ENCODE data around the gene PPCDC.

The PPCDC gene

DNA sequence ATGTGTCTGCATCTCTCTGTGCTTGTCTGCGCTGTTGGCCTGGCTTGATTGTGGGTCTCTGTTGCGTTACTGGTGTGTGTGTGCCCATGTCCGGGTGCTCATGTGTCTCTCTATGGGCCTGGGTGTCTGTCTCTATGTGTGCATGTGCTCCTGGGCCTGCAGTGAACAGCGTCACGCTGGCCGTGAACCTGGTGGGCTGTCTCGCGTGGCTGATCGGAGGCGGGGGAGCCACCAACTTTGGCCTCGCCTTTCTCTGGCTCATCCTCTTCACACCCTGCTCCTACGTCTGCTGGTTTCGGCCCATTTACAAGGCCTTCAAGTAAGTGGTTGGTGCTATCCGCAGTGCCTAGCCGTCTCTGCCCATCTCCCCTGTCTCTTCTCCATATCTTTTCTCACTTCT, 7.0 kb upstream of the PPCDC start:
- no peak for DNase-seq (ENCODE audit: low read depth)

DNA sequence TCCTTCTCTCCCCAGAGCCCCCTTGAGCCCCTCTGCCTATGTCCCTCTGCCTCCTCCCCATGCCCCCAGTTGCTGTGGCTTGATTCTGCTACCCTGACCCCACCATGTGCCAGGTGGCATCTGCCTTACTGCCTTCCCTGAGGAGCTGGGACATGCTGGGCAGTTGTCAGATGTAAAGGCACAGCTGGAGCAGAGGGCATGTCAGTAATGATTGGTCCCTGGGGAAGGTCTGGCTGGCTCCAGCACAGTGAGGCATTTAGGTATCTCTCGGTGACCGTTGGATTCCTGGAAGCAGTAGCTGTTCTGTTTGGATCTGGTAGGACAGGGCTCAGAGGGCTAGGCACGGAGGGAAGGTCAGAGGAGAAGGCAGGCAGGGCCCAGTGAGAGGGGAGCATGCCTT, 3.5 kb upstream of the PPCDC start:
- DNase-seq (ENCODE audit: low read depth), result no peak

DNA sequence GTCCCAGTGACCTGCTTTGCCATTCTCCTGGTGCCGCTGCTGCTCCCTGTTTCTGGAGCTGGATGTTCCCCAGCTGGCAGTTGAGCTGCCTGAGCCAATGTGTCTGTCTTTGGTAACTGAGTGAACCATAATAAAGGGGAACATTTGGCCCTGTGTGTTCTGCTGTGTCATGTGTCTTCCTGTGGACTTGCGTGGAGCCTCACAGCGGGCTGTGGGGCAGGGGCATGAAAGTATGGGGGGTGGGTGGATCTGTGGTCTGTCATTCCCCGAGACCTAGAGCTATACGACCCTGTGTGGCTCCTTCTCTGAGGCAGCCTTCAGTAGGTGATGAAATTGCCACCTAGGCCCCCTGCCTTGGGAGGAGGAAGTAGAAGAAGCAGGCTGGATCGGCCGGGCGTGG, 2.0 kb upstream of the PPCDC start:
- no peak for DNase-seq (ENCODE audit: low read depth)

DNA sequence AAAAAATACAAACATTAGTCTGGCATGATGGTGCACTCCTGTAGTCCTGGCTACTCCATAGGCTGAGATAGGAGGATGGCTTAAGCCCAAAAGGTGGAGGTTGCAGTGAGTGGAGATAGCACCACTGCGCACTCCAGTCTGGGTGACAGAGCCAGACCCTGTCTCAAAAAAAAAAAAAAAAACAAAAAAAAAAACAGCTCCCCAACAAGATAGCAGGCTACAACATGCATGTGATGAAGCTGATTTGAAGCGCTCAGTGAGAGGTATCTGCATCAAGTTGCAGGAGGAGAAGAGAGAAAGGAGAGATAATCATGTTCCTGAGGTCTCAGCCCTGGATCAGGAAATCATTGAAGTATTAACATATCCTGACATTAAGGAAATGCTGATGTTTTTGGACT, 608 bp upstream of the PPCDC start:
- DNase-seq (ENCODE audit: low read depth), result no peak

DNA sequence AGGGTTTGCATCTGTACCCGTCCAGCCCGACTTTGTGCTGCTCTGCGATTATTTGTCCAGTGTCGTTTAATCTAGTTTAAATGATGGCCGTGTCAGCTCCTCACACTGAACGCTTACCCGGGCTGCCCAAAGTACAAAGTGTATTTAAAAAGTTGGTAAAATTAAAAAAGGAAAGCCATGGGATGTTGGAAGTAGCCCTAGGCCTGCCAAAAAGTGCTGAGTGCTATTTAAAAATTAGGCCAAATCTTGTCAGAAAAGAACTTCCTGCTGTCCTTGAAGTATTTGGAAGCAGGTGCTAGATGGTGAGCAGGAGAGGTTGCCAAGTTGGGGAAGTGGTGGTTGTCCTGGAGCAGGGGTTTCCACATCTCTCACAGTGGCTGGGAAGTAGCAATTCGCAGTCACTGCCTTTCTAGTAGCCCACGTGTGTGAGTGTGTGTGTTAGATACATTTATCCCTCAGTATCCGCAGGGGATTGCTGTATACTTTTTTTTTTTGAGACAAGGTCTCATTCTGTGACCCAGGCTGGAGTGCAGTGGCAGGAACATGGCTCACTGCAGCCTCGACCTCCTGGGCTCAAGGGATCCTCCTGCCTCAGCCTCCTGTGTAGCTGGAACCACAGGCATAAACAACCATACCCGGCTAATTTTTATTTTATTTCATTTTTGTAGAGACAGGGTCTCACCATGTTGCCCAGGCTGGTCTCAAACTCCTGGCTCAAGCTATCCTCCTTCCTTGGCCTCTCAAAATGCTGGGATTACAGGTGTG, 664 bp downstream of the PPCDC start:
- no peak for DNase-seq (ENCODE audit: low read depth)

DNA sequence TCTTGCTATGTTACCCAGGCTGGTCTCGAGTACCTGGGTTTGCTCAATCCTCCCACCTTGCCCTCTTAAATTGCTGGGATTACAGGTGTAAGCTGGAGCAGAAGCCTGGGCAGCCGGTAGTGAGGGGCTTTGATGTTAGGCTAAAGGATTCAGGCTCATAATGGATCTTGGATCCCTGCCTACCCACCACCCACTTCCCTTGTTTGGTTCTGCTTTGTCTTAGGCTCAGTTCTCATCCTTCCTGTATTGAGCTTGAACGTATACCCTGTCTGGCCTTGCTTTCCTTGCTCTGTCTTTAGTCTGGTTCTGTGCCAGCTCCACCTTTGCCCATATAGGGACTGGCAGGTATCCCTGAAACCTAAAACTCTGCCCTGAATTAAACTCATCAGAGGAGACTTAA, 1.7 kb downstream of the PPCDC start:
- DNase-seq (ENCODE audit: low read depth), result no peak

DNA sequence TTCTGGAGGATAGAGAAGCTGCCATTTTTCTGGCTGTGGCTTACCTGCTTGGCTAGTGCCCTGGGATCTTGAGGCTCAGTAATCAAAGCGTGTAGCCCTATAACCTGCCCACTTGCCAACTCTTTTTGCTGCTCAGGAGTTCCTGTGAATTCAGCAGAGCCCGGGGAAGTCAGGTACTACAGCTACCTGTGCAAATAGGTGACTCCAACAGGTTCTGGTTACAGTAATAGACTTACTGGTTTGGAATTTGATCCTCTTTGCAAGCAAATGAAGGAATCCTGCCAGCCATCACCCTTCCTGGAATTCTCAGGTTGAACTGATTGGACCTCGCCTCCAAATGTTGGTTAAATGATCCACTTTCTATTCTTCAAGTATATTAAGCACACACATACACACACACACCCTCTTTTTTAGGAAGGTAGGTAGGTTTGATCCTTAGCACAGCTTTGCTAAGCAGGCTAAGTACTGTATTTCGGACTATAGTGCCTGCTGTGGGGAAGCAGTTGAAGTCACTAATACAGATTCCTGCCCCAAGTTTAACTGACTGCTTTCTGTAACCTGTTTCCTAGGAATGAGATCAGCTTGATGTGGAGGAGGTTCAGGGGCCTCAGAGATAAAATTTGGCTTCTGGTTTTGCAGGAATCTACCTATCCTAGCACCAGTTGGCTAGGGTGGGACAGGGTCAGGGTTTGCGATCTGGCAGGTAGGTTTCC, 2.3 kb downstream of the PPCDC start:
- no peak for DNase-seq (ENCODE audit: low read depth)

DNA sequence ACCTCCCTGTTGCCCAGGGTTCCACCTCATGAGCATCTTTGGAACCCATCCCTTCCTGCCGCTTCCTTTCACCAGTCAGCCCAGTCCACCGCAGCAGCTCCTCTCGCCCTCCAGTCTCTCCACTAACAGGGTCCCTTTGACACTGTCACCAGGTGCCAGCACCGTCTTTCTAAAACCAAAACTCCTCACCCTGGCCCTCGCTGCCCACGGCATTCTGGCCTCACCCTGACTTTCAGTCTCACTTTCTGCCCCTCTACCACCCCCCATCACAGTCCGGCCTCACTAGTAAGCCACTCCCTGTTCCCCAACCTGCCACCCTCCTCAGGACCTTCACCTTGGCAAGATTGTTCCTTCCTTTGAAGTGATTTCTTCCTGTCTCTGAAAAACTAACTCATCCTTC, 4.2 kb downstream of the PPCDC start:
- DNase-seq (ENCODE audit: low read depth), result no peak

DNA sequence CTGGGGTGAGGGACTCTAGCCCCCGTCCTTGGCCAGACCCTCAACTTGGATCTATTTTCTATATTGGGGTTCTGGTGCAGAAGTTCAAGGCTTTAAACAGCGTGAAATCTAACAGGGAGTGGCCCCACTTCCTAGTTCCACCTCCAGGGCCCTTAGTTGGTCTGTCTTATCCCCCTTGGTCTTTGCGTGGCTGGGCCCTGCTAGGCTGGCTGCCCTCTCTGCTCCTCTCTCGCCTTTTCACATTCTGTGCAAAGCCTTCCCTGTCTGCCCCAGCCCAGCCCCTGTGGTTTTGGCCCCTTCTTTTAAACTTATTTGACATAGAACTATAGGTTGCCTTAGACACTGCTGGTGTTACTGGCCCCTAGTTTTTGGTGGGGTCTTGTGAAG, 5.6 kb downstream of the PPCDC start:
- DNase-seq (ENCODE audit: low read depth), result no peak

DNA sequence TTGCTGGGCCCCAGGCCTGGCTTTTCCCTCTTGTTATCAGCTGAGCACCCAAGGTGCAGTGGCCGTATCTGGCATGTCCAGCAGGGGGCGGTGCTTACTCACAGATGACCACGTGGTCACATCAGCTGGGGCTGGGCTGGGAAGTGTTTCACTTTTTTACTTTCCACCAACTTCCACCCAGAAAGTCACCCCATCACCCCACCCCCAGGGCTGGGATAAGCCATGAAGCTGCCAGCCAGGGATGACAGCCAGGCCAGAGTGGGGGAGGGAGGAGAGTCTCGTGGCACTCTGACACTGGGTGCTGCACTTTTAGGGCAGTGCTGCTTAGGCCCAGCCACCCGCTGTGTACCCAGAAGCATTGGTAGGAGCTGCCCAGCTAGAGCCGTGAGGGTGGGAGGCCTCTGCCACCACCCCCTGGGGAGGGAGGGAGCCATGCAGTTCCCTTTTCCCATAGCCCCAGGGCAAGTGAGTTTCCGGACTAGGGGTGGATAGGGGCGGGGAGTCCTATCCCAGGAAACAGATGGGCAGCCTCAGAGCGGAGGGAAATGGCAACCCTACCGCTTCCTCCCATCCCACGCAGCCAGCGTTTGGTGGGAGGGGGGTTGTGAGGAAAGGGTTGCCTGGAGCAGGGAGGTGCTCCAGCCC, 6.1 kb downstream of the PPCDC start:
- peak; percentile 84 for DNase-seq (ENCODE audit: low read depth)

DNA sequence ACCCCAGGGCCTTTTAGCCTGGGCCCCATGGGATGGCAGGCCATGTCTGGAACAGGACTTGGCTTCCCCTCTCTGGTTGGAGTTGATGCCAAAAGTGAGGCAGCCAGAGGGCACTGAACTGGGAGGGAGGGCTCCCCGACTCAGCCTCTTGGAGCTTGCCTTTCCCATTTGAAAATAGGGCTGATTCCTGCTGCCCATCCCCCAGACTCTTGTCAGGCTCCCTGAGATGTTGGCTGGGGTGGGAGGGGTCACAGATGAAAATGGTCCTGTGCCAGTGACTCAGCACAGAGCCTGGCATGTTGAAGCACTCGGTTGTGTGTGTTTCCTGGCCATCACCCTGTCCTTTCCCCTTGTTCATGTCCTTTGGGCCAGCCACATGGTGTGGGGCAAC, 6.6 kb downstream of the PPCDC start:
- DNase-seq (ENCODE audit: low read depth), result peak; percentile 14

DNA sequence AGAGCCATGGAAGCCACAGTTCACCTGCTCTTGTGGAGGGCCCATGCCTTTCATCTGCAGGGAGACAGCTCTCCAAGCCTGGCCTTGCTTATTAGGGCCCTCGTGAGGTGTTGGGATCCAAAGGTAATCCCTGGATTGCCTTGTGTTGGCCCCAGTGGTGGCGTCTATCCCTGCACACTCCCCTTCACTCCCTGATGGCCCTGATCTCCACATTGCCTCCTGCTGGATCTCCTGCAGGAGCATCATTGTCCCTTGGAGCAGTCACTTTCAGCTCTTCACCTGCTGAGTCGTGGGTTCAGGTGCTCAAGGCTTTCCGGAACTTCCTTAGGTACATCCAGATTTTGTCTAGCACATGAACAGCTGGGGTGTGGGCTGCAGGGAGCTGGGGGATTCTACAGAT, 7.0 kb downstream of the PPCDC start:
- DNase-seq (ENCODE audit: low read depth), result no peak

DNA sequence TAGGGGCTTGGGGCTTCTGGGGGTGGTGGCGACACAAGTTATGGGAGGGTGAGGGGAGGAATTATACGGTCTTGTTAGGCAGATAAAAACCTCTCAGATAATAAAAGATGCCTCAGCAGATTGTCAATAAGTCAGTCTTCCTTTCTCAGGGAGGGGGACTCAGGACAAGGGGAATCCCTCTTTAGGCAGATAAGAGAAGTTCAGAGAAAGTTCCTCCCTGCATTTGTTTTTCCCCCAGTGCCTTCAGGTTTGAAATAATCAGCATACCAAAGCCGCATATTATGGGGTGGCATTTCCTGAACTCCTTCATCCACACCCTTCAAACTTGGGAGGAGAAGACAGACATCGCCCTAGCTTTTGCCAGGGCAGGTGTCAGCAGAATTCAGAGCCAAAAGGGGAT, 8.5 kb downstream of the PPCDC start:
- DNase-seq (ENCODE audit: low read depth), result no peak

DNA sequence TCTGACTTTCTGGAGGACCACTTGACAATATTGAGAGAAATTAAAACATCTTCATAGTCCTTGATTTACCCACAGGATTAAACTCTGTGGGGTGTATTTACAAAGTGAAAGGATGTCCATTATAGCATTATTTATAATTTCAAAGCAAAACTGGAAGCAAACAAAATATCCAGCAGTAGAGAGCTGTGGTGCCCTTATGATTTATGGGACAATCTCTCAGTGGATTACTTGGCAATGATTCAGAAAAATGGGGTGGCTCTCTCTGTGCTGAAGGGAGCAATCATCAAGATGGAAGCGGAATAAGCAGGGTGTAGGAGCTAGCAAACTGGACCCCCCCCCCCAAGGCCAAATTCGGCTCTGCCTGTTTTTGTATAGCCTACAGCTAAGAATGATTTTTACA, 9.0 kb downstream of the PPCDC start:
- no peak for DNase-seq (ENCODE audit: low read depth)

DNA sequence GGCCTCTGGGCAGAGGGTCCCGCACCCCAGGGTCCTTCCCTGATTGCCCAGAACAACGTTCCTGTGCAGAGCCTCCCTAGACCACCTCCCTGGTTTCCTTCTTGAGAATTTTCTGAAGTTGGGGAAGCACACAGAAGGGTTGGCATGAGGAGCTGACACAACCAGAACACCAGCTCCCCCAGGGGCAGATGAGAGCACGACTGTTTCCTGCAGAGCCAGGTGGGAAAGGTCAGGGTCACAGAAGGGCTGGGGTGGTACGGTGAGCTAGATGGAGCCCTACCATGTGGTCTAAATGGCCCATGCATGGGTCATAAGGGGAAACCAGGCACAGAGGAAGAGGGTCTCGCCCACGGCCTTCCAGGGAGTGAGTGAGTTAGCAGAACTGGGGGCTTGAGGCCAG, 10.4 kb downstream of the PPCDC start:
- no peak for DNase-seq (ENCODE audit: low read depth)

DNA sequence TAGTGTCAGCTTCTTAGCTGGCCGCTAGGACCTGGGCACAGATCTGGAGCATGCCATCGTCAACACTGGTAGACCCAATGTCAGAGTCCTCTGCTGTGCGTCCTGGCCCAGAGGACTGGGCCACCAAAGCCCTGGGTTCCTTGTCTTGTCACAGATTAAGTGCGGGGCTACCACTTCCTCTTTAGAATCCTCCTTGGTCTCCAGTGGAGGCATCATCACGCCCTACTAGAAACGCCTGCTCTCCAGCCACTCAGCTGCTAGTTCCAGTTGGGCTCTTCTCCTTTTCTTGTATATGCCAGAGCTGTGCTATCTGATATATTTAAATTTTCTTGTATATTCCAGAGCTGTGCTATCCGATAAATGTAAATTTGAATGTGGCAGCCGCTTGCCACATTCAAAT, 11.2 kb downstream of the PPCDC start:
- DNase-seq (ENCODE audit: low read depth), result no peak

DNA sequence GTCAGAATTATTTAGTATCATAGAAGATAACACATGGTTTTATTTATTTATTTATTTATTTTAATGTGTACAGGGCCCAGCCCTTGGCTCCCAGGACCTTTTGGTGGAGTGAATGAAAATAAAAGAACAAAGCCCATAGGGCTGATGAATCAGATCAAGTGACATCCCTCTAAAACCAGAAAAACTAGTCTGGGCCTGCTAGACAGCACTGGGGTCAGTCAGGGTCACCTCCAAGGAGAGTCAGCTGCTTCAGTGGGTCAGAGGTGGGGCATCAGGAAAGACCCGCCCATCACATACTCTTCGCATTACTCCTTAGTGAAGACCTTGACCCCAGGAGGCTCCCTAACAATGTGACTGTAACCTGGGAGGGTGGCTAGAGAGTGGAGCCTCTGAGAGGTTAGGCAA, 12.8 kb downstream of the PPCDC start:
- DNase-seq (ENCODE audit: low read depth), result no peak

DNA sequence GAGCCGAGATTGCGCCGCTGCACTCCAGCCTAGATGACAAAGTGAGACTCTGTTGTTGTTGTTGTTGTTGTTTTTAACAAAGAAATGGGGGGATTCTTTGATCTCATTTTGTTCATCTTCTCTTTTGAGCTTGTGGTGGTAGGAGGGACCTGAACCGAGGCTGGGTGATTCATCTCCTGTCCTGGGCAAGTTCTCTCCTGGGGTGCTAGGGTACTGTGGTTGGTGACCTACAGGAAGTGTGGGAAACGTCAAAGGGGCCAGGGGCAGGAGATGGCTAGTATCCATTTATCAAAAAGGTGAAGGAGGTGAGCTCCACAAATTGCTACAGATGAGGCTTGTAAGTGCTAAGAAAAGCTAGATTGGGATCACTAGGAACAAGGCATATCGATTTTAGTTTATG, 14.3 kb downstream of the PPCDC start:
- DNase-seq (ENCODE audit: low read depth), result no peak

DNA sequence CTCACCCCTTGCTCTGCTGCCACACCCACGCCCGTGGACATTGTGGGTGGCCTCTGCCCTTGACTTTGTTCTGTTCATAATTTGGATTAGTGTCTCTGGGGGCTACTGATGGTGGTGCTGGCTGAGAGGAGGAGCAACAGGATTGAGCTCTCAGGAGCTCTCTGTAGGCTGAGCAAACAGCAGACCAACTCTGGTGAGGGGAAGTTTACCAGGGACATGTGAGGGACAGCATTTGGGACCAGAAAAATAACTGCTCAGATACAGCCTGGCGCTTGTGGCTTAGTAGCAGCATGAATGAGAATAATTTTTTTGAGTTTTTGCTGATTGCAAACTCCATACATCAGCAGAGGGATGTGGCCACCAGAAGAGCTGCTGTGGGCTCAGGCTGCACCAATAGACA, 14.8 kb downstream of the PPCDC start:
- DNase-seq (ENCODE audit: low read depth), result no peak

DNA sequence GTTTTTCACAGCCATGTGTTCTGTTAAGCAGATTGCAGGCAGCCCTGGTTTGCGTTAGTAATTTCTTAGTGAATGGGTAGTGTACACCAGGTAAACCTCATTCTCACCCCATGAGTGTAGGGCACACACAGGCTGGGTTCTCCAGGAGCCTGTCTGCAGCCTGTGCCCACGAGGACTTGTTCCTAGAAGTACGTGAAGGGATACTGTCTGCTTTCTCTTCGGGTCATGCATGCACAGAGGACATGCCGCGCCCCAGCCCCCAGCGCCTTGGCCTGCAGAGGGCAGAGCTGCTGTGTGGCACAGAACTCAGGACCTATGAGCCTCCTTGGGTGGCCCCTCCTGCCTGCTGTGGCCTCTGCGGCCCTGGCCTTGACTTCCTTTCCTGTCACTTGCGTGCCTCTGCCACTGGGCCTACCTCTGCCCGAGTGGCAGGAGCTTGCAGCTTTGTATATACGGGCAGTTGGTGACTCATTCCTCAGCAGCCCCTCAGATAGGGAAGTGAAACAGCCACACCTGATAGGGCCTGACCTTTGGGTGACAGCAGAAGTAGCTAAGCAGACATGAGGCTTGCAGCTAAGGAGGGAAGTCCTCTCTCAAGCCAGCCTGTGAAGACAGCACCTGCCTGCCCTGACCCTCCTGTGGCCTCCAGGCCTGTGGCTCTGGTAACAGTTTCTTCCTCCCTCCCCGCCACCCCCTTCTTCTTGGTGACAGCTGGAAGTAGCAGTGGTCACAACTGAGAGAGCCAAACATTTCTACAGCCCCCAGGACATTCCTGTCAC, 19.5 kb downstream of the PPCDC start:
- DNase-seq (ENCODE audit: low read depth), result no peak

DNA sequence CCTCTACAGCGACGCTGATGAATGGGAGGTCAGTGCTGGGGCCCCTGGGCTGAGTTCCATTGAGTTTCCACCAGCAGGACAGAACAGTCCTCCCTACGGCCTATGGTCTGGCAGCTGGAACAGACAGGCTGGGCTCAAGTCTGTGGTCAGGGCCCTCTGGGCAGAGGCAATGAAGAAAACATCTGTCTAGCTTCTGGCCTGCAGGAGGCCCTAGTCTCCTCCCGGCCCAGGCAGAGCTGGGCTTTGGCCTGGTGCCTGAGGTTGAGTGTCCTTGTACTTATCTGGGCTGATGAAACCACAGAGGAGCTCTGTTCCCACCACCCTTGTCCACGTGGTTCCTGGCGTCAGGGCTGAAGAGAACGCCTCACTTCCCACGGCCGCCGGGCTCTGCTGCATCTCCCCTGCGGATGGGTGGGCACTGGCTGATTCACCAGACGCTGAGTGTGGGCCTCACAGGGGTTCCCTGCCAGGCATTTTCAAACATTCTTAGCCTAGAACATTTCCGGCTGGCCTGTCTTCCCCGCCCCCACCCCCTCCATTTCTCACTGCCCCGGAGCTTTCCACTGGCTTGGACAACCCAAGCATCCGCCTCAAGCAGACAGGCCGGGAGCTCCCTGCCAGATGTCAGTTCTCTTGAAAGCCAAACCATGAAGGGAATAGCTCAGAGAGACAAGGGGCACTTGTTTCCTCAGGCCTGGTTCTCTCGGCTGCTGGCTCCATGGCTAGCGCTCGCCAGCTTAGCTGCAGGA, 20.3 kb downstream of the PPCDC start:
- peak; percentile 100 for DNase-seq (ENCODE audit: low read depth)
